Measurements from ENCODE around the gene ATXN1L.

ATXN1L gene

DNA sequence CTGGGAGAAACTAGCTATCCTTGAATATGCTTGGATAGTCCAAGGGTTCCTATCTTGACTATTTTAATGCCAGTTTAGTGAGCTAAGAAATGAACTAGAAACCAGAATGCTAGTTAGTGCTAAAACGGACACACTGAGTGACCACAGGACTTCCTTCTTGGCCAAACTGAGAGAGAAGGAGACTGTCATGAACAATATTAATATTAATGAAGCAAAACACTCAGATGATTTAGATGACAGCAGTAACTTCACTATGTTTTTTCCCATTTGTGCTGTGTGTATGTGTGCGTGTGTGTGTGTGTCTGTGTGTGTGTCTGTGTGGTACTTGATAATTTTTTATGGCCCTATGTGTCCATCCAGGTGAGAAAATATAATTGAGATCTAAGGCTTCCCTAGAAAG lies 2.2 kb upstream of the ATXN1L start:
- TF ChIP-seq, protein P1, sequence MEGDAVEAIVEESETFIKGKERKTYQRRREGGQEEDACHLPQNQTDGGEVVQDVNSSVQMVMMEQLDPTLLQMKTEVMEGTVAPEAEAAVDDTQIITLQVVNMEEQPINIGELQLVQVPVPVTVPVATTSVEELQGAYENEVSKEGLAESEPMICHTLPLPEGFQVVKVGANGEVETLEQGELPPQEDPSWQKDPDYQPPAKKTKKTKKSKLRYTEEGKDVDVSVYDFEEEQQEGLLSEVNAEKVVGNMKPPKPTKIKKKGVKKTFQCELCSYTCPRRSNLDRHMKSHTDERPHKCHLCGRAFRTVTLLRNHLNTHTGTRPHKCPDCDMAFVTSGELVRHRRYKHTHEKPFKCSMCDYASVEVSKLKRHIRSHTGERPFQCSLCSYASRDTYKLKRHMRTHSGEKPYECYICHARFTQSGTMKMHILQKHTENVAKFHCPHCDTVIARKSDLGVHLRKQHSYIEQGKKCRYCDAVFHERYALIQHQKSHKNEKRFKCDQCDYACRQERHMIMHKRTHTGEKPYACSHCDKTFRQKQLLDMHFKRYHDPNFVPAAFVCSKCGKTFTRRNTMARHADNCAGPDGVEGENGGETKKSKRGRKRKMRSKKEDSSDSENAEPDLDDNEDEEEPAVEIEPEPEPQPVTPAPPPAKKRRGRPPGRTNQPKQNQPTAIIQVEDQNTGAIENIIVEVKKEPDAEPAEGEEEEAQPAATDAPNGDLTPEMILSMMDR (conservative IDR thresholded peaks at IDR 0.05), result no peak
- H3K27ac ChIP-seq, result no peak overlapping the region

DNA sequence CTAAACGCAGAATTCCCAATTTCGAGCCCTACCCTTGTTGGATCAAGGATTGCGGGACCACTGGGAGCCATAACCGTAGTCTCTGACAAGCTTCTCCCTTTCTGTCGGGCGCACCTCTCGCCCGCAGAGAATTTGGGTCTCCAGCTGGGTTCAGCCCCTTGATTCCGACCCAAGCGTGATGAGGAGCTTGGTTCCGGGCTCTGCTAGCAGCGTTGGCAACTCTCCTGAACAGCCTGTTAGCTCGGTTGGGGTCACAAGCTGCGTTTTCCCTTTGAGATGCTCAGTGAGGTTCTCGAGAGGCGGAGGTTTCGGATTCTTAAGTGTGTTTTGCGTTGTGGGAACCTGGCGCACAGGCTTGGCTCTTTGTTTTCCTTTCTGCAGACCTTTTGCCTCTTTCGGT lies 655 bp downstream of the ATXN1L start:
- TF ChIP-seq, protein P1 (conservative IDR thresholded peaks at IDR 0.05), result no peak
- H3K27ac ChIP-seq, result peak overlapping the region; percentile 69; the same call in 1 of the 2 replicates

GRCh38 chr16:71847096-71847495 lies 1.3 kb downstream of the ATXN1L start:
- peak overlapping the region; percentile 69; the same call in 1 of the 2 replicates for H3K27ac ChIP-seq
- TF ChIP-seq, protein P1 (conservative IDR thresholded peaks at IDR 0.05), result no peak

GRCh38 chr16:71848622-71849021 lies 2.8 kb downstream of the ATXN1L start:
- no peak overlapping the region for H3K27ac ChIP-seq
- TF ChIP-seq, protein P1 (conservative IDR thresholded peaks at IDR 0.05), result no peak

DNA sequence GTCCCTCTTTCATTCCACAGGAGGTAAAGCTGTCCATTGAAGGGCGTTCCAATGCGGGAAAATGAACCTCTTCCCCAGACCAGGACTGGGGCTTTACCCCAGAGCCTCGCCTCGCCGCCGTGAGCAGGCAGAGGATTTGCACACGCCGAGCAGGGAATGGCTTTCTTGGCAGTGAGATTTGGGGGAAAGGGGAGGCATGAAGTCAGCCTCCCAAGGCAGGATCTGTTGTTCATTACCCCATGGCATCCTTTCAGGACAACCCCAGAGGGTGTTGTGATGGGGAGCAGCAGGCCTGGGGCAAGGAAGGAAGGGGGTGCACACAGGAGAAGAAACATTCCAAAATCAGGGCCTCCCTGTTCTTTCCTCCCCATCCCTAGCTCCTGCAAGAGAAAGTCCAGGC lies 6.0 kb downstream of the ATXN1L start:
- TF ChIP-seq, protein P1 (conservative IDR thresholded peaks at IDR 0.05), result no peak
- no peak overlapping the region for H3K27ac ChIP-seq

GRCh38 chr16:71852158-71852557 lies 6.4 kb downstream of the ATXN1L start:
- no peak overlapping the region for H3K27ac ChIP-seq
- TF ChIP-seq, protein P1 (conservative IDR thresholded peaks at IDR 0.05), result no peak

DNA sequence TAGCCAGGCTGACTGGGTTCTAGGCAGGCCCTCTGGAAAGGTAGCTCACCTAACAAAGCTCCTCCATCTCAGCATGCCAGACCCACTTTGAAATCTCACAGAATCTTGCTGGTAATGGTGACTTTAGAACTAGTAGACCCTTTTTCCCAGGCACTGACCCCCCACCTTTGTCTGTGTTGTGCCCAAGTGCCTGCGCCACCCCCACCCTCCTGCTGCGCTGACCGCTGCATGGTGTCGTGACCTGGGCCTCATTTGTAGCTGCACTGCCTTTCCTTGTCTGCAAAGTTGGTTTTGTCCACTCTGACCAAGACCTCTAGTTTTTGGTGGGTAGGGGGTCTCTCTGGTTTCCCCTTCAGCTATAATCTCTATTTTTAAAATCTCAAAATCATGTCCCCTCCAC lies 6.8 kb downstream of the ATXN1L start:
- no peak overlapping the region for H3K27ac ChIP-seq
- TF ChIP-seq, protein P1 (conservative IDR thresholded peaks at IDR 0.05), result no peak

GRCh38 chr16:71853413-71853812 lies 7.6 kb downstream of the ATXN1L start:
- TF ChIP-seq, protein P1 (conservative IDR thresholded peaks at IDR 0.05), result no peak

More at GRCh38 chr16:71853413-71853812, 7.6 kb downstream of the ATXN1L start:
- no peak overlapping the region for H3K27ac ChIP-seq
